GM10266 (cell line): ENCODE measurements around the gene CAMK4.

Experiments used
- DNase-seq: peaks from one replicate; pipeline ENCODE4 v3.0.0; 2012; ENCODE audit errors: extremely low spot score
- CTCF ChIP-seq: IDR thresholded peaks from 2 replicates; pipeline ENCODE4 v1.5.1; 2012; ENCODE audit warnings: mild to moderate bottlenecking, low read depth; ENCODE audit not compliant: control insufficient read depth, insufficient read depth; ENCODE audit errors: missing control alignments

CAMK4 gene

GRCh38 chr5:111224561-111225345 lies 569 bp downstream of the CAMK4 start:
- DNase-seq: peak; percentile 44
- no peak for TF ChIP-seq CTCF

- DNase-seq: peak; percentile 58
- TF ChIP-seq CTCF: no peak
Observed at GRCh38 chr5:111225926-111226325, 1.7 kb downstream of the CAMK4 start.

- DNase-seq: no peak
- no peak for TF ChIP-seq CTCF
Observed at GRCh38 chr5:111226556-111226955, 2.4 kb downstream of the CAMK4 start.

- DNase-seq: no peak
- TF ChIP-seq CTCF: no peak
Observed at GRCh38 chr5:111227226-111227782, 3.1 kb downstream of the CAMK4 start.

- TF ChIP-seq CTCF: no peak
- DNase-seq: no peak
Observed at GRCh38 chr5:111227801-111228200, 3.6 kb downstream of the CAMK4 start.

- TF ChIP-seq CTCF: no peak
- DNase-seq: no peak
Observed at GRCh38 chr5:111228520-111229220, 4.5 kb downstream of the CAMK4 start.
